IMR-90 (cell line): ENCODE data around the gene SGO2. TPM values are rescaled to one million over a fixed set of nuclear protein-coding genes. Genes with fewer than 3 reads are reported as not detected.

Source experiments
- ATAC-seq: fragments of 200-7000 bp; cut with Tn5 transposase; 2 replicates; pipeline ENCODE4 v1.9.1; 2020; ENCODE audit warnings: low read depth, mild to moderate bottlenecking, moderate library complexity
- BruUV-seq: library from RNA; stranded (reverse); fragments of 400-500 nt; replicated peaks from 2 replicates; lab custom pipeline; 2021; lab: Mats Ljungman, UMichigan
- CTCF ChIA-PET: fragments of 300-600 bp; formaldehyde crosslinking; extraction: SDS; loops from one replicate; lab custom pipeline; 2021; ENCODE audit warnings: antibody characterized with exemption; lab: Yijun Ruan, JAX
- POLR2A ChIA-PET: fragments of 300-600 bp; sonication (Branson Sonifier 250); formaldehyde crosslinking; loops from one replicate; lab custom pipeline; 2022; ENCODE audit warnings: antibody characterized with exemption; ENCODE audit not compliant: unreplicated experiment; lab: Charles Lee
- DNase-seq: peaks from one replicate; pipeline ENCODE4 v3.0.0; 2013
- H2AFZ ChIP-seq: replicated peaks from 2 replicates; pipeline ENCODE3; 2013; ENCODE audit warnings: low read length, mild to moderate bottlenecking; ENCODE audit not compliant: poor library complexity
- H2AK5ac ChIP-seq: 2 replicates; pipeline ENCODE4 v1.6.1; 2013; ENCODE audit warnings: low read depth, low read length, inconsistent platforms
- H2AK9ac ChIP-seq: replicated peaks from 2 replicates; pipeline ENCODE3; 2013; ENCODE audit warnings: mild to moderate bottlenecking, low read depth, low read length, moderate library complexity; ENCODE audit not compliant: poor library complexity
- H2BK120ac ChIP-seq: 2 replicates; pipeline ENCODE4 v1.6.1; 2013; ENCODE audit warnings: low read depth, low read length, inconsistent platforms
- H2BK15ac ChIP-seq: 3 replicates; pipeline ENCODE4 v1.6.1; 2013; ENCODE audit warnings: low read depth, low read length, inconsistent platforms
- H2BK20ac ChIP-seq: 2 replicates; pipeline ENCODE4 v1.6.1; 2013; ENCODE audit warnings: low read depth, mild to moderate bottlenecking, inconsistent platforms, low read length, moderate library complexity
- H2BK5ac ChIP-seq: 2 replicates; pipeline ENCODE4 v1.6.1; 2013; ENCODE audit warnings: mild to moderate bottlenecking, low read depth, low read length, inconsistent platforms; ENCODE audit not compliant: poor library complexity, severe bottlenecking
- H3K14ac ChIP-seq: replicated peaks from 2 replicates; pipeline ENCODE4 v1.6.1; 2013; ENCODE audit warnings: low read depth, low read length, inconsistent platforms
- H3K18ac ChIP-seq: 2 replicates; pipeline ENCODE4 v1.6.1; 2013; ENCODE audit warnings: low read depth, low read length, control low read depth
- H3K23ac ChIP-seq: 2 replicates; pipeline ENCODE4 v1.6.1; 2013; ENCODE audit warnings: low read depth, low read length, inconsistent platforms
- H3K27ac ChIP-seq: 2 replicates; pipeline ENCODE4 v1.5.1; 2013; ENCODE audit warnings: mild to moderate bottlenecking, control low read depth, low read length; ENCODE audit not compliant: insufficient read depth
- H3K27me3 ChIP-seq: 2 replicates; pipeline ENCODE4 v1.6.1; 2013; ENCODE audit warnings: low read length; ENCODE audit not compliant: control insufficient read depth, insufficient read depth
- H3K36me3 ChIP-seq: 2 replicates; pipeline ENCODE4 v1.6.1; 2013; ENCODE audit warnings: low read length, mixed read lengths; ENCODE audit not compliant: control insufficient read depth, insufficient read depth
- H3K4ac ChIP-seq: 2 replicates; pipeline ENCODE4 v1.6.1; 2013; ENCODE audit warnings: low read depth, low read length, inconsistent platforms
- H3K4me1 ChIP-seq: 2 replicates; pipeline ENCODE4 v1.6.1; 2013; ENCODE audit warnings: low read length, mixed read lengths; ENCODE audit not compliant: control insufficient read depth, insufficient read depth
- H3K4me2 ChIP-seq: 2 replicates; pipeline ENCODE4 v1.6.1; 2013; ENCODE audit warnings: low read depth, mild to moderate bottlenecking, control low read depth, low read length, moderate library complexity
- H3K4me3 ChIP-seq: 2 replicates; pipeline ENCODE4 v1.5.1; 2013; ENCODE audit warnings: low read depth, mild to moderate bottlenecking, control low read depth, low read length, moderate library complexity; ENCODE audit not compliant: insufficient read depth
- H3K56ac ChIP-seq: 2 replicates; pipeline ENCODE4 v1.6.1; 2013; ENCODE audit warnings: low read length, inconsistent platforms; ENCODE audit not compliant: insufficient read depth; ENCODE audit errors: extremely low read depth
- H3K79me1 ChIP-seq, 2 experiments: 2 replicates each; pipeline ENCODE4 v1.6.1; 2013; ENCODE audit warnings: low read length in 2 of 2, inconsistent platforms in 1 of 2, low read depth in 1 of 2
- H3K9ac ChIP-seq: 2 replicates; pipeline ENCODE4 v1.6.1; 2013; ENCODE audit warnings: low read depth, low read length, control low read depth
- H3K9me1 ChIP-seq: 2 replicates; pipeline ENCODE4 v1.6.1; 2013; ENCODE audit warnings: low read length, inconsistent platforms; ENCODE audit not compliant: insufficient read depth
- H3K9me3 ChIP-seq: 2 replicates; pipeline ENCODE4 v1.6.1; 2013; ENCODE audit warnings: low read length; ENCODE audit not compliant: control insufficient read depth, insufficient read depth
- H4K20me1 ChIP-seq: 2 replicates; pipeline ENCODE4 v1.6.1; 2013; ENCODE audit warnings: low read length, inconsistent platforms; ENCODE audit not compliant: insufficient read depth
- H4K5ac ChIP-seq: 2 replicates; pipeline ENCODE4 v1.6.1; 2013; ENCODE audit warnings: mild to moderate bottlenecking, low read depth, low read length, control low read depth
- H4K8ac ChIP-seq, 2 experiments: 2 replicates each; pipeline ENCODE4 v1.6.1; 2013; ENCODE audit warnings: low read depth in 2 of 2, low read length in 2 of 2, control low read depth in 1 of 2, inconsistent platforms in 1 of 2
- H4K91ac ChIP-seq: 2 replicates; pipeline ENCODE4 v1.6.1; 2013; ENCODE audit warnings: low read depth, low read length, inconsistent platforms; ENCODE audit not compliant: insufficient read depth
- BHLHE40 ChIP-seq: fragments of 150-350 bp; IDR thresholded peaks from 2 replicates; pipeline ENCODE4 v1.6.1; 2016; ENCODE audit warnings: mild to moderate bottlenecking, low read depth, low read length
- MXI1 ChIP-seq: IDR thresholded peaks from 2 replicates; pipeline ENCODE4 v1.6.1; 2012; ENCODE audit warnings: low read depth, mild to moderate bottlenecking, low read length, moderate library complexity, borderline replicate concordance
- NFE2L2 ChIP-seq: fragments of 150-350 bp; IDR thresholded peaks from 2 replicates; pipeline ENCODE4 v1.6.1; 2016; ENCODE audit warnings: low read depth, mild to moderate bottlenecking, low read length
- RAD21 ChIP-seq: IDR thresholded peaks from 2 replicates; pipeline ENCODE4 v1.6.1; 2012; ENCODE audit warnings: low read length, improper control_type of control experiment
- RFX5 ChIP-seq: IDR thresholded peaks from 2 replicates; pipeline ENCODE4 v1.8.0; 2012; ENCODE audit warnings: low read depth, mild to moderate bottlenecking, low read length, moderate library complexity
- WGBS, 2 experiments: methylation state at CpG; one replicate each; pipeline versions ENCODE4 v1.1.5 to v1.1.7; 2013; ENCODE audit warnings: missing lambda C conversion rate in 2 of 2; ENCODE audit not compliant: insufficient read length in 1 of 2; ENCODE audit errors: extremely low coverage in 2 of 2; 5-methylcytosine and 5-hydroxymethylcytosine counted together
- dilution Hi-C: fragments of 300-500 bp; cut with HindIII; formaldehyde crosslinking; loops from one replicate; pipeline ENCODE4 v1.14.3; 2018; ENCODE audit warnings: low sequenced_read_pairs; ENCODE audit not compliant: unreplicated experiment
- in situ Hi-C: fragments of 300-500 bp; cut with MboI; formaldehyde crosslinking; loops from 3 replicates; pipeline ENCODE4 v1.14.3; 2019; ENCODE audit warnings: low sequenced_read_pairs, inconsistent platforms, mixed read lengths
- intact Hi-C: fragments of 100-400 bp; cut with micrococcal nuclease; formaldehyde crosslinking; loops from 2 replicates; pipeline ENCODE4 v1.10.0; 2022
- polyA plus RNA-seq, 3 experiments: library from polyadenylated mRNA; depleted of rRNA; stranded (reverse); fragments of >200 nt; gene quantifications; 2 replicates each; pipeline ENCODE4 v1.2.3, GENCODE V29; 2012; ENCODE audit warnings: low replicate concordance in 1 of 3
- total RNA-seq: library from RNA; depleted of rRNA; stranded (reverse); fragments of >200 nt; gene quantifications from 2 replicates; pipeline ENCODE4 v1.2.3, GENCODE V29; 2012

SGO2 gene
- total and polyA plus RNA-seq, 2 of the 4 experiments (the other 2 are of a cell fraction): 5.4 to 6.3 TPM

GRCh38 chr2:200498402-200499162 is 27.4 kb upstream of the SGO2 start:
- TF ChIP-seq RAD21 (no peak), MXI1 (no peak), RFX5 (no peak), BHLHE40 (no peak), NFE2L2 (no peak)
- Histone ChIP-seq H3K79me1 (no peaks in the 10 kb centered on the region; a peak in 1 of 4 replicates), H3K27ac (no peak overlapping the region), H3K4me3 (no peak overlapping the region), H2BK120ac (no peak overlapping the region), H3K23ac (no peak overlapping the region), H4K91ac (no peak overlapping the region), H3K9ac (no peak overlapping the region), H3K56ac (no peak overlapping the region), H3K4ac (no peak overlapping the region), H2BK5ac (no peak overlapping the region), H3K9me1 (no peaks in the 10 kb centered on the region), H3K27me3 (no peaks in the 10 kb centered on the region), H2AK5ac (no peak overlapping the region), H2AFZ (no peak overlapping the region), H4K5ac (no peak overlapping the region), H3K4me1 (no peaks in the 10 kb centered on the region), H3K14ac (no peak overlapping the region), H3K18ac (no peak overlapping the region), H3K36me3 (peaks cover 10% of the 10 kb centered on the region), H3K9me3 (no peaks in the 10 kb centered on the region), H2BK20ac (no peak overlapping the region), H3K4me2 (no peak overlapping the region), H4K20me1 (no peaks in the 10 kb centered on the region), H4K8ac (no peak overlapping the region), H2BK15ac (no peak overlapping the region), H2AK9ac (no peak overlapping the region)
- no CpG with 5 or more reads among the region's 2 CpGs for WGBS, 2 experiments
- in situ Hi-C loops (no loop called here), dilution Hi-C loops (no loop called here), intact Hi-C loops (no loop called here)
- ATAC-seq (no peak), DNase-seq (no peak)
- POLR2A ChIA-PET: no interaction called here
- BruUV-seq: no TSS peak
- CTCF ChIA-PET: interaction anchor here (0.7 to 0.8 kb wide), 2 partner anchors 11 to 91 kb away, joined by 3 to 6 read pairs; partner anchors contain the start of gene KCTD18
